NCI-H1092 treated with DMSO at 0.1 percent for 48 hours (cell line): Measurements from ENCODE around the gene PTPN20.
A peak's percentile ranks its signal among the peaks of the same experiment; 100 is the strongest.

ENCODE experiments used
- DNase-seq: peaks from one replicate; lab custom pipeline; 2025; lab: John Stamatoyannopoulos, UW

PTPN20 gene

DNA sequence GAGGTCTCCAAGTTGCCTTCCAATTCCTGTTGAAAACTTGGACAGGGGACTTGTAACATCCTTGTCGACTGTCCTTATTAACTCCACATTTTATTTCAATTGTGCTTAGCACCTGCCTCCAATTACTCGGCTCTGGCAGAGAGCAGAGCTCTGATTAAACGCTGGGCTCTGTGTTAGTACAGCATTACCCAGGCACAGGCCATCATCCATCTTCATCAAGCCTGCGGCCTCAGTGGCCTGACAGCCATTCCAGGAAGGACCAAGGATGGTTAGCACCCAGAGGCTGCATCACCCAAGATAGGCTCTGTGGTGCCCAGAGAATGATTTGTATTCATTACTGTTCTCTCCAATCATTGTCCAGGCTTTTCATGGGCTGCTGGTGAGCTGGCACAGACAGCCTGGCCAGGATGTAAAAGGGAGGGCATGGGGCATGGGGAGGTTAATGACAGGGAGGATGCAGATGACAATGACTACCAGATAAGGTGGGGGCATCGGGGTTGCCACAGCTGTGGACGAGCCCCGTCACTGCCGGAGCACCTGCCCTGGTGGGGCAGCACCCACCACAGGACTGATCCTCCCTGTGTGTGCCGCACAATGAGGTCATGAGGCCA lies 123.3 kb downstream of the PTPN20 start:
- DNase-seq = no peak

GRCh38 chr10:47035171-47035818 lies 124.1 kb downstream of the PTPN20 start:
- no peak for DNase-seq

DNA sequence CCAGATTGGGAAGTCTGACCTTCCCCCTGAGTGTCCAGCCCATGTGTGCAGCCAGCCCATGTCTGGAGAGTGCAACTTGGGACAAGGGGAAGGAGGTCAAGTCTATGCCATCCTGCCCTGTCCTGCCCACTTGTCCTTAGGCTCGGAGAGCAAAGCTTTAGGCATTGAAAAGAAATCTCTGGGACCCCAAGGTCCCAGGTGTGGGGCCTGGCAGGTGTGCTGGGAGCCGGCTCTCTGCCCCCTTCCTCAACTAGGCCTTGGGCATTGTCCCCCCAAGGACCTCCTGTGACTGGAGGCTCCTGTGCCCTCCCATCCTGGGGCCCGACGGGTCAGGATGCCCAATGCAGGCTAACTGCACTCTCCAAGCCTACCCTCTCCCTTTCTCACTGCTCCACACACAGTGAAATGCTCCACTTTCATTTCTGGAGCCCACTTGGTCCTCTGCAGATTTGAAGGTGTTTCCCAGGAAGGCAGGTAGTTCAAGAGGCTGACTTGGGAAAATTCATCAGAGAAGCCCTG lies 124.7 kb downstream of the PTPN20 start:
- DNase-seq = no peak

- DNase-seq = no peak
Measured at GRCh38 chr10:47036771-47037170, 125.5 kb downstream of the PTPN20 start.

GRCh38 chr10:47037654-47038425 lies 126.6 kb downstream of the PTPN20 start:
- DNase-seq = no peak

DNA sequence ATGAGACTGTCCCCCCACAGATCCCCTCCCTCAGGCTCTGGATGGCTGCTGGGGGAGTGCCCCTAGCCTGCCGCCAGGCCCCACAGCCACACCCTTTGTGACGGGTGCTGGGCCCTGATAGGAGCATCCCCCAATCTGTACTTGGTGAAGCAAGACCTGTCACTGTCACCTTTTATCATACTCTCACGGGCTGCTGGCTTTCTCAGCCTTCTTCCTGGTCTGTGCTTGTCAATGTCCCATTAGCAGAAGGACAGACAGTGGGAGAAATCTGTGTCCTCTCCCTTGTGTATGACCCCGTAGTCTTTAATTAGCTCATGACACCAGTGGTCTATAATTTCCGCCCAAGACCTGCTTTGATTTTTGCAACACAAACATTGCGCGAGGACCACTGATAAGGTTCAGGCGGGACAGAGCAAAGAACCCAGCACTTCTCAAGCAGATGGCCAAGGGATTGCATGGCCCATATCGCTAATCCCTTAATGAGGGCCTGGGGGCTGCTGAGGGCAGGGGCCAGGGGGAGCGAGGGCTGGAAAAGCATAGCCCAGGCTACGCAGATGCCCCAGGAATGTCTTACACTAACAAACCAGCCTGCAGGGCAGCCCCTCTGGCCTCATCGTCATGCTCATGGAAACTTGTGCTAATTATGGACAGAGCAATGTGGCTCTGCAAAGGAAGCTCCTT lies 127.8 kb downstream of the PTPN20 start:
- no peak for DNase-seq

DNA sequence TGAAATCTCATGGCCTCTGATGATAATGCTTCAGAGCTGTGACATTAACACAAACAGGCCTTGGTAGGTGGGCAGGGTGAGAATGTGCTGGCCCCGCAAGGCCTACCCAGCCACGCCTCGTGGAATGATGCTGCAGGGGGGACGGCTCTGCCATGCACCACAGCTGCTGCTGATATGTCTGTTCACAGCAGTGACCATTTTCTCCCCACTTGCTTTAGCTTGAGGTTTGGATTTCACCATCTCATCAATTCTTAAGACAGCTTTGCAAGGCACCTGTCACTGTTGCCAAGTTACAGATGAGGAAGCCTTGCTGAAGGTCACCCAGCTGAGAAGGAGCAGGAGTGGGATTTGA lies 128.3 kb downstream of the PTPN20 start:
- no peak for DNase-seq

- DNase-seq = no peak
Measured at GRCh38 chr10:47040041-47040491, 128.8 kb downstream of the PTPN20 start.

GRCh38 chr10:47040681-47041080 lies 129.5 kb downstream of the PTPN20 start:
- no peak for DNase-seq

DNA sequence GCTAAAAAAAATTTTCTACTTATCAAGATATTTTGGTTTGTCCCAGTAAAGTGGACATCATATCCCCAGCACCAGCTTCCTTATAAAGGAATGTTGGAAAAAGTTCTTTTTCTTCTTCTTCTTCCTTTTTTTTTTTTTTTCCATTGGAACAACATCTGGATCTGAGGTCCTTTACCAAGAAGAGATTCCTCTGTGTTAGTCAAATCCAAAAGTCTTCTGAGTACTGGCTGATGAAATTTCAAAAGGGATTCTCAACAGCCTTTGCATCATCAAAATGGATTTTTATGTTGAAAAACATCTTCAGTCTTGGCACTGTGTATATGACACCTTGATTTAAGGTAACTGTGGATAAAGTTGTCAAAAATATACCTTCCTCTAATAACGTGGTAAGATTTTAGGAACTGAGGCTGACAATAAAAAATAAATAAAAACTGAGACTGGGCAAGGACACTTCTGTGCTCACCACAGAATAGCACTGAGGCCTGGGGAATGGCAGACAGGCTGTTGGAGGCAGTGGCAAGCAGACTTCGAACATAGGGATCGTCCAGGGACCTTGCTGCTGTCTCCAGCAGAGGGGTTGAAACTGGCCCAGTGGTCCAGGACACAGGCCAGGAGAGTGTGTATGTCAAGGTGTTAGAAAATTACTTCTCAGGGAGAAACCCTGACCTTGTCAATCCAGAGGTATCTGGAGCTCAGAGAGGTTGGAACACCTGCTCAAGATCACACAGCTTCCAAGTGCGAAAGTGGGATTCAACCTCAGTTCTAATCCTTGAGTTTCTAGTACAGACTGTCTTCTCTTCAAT lies 130.4 kb downstream of the PTPN20 start:
- no peak for DNase-seq

GRCh38 chr10:47042199-47042473 lies 130.9 kb downstream of the PTPN20 start:
- DNase-seq = no peak

DNA sequence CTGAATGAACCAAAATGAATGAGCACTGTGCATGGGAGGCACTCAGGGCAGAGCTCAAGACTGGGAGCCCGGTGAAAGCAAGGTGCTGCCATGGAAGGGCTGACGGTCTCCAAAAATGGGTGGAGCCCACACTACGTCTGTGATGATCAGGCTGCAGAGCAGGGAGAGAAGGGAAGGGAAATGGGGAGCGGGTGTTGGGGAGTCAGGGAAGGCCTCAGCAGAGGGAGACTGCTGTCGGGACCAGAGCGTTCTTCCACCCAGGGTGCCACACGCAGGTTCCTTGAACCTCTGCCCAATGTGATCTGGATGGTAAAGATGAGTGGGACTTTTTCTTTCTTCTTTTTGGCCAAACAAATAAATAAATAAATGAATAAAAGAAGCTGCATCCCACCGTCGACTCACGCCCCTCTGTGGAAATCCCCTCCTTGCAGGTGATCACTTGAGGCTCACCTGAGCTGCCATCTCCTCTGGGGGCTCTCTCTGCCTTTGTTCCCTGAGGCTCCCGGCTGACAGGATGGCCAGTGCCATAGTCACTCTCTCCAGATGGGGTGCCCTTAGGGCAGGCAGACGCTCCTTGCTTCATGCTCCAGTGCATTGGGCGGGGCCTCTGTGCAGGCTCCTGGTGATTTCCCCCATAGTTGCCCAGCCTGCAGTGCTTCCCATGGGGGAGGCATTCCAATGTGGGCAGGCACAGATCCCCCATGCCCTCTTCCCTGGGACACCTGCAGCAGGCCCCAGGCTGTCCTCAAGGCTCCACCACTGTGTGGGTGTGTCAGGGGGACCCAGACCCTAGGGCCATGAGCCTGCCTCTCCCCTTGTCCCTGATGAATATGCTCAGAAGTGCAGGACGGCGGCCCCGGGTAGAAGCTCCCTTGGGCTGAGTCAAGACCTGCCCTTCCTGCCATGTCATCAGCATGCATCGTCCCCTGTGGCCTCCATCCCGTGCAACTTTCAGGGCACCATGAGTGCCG lies 131.8 kb downstream of the PTPN20 start:
- DNase-seq = no peak

DNA sequence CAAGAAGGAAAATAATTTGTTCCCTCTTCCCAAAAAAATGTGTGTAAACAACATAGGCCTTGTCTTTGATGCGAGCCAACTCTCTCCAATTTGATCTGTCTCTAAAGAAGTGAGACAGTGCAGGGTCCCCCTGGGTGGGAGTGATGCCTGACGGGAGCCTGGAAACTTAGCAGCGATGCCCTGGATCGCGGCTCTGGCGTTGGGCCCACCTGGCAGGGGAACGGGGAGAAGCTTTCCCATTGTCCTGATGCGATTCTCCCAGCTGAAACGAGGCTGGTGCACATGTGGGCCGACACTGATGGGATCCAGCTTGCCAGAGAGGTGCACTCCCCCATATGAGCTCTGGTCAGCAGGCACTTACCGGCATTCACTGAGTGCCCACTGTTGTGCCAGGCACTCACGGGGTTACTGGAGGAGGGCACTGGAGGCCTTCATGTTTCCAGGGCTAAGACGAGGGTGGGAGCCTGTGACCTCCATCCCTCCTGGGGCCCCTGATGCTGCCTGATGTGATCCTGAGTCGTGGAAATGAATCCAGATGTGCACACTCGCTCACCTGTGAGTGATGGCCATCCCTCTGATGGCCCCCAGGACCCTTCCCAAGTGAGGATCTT lies 132.8 kb downstream of the PTPN20 start:
- DNase-seq = no peak

DNA sequence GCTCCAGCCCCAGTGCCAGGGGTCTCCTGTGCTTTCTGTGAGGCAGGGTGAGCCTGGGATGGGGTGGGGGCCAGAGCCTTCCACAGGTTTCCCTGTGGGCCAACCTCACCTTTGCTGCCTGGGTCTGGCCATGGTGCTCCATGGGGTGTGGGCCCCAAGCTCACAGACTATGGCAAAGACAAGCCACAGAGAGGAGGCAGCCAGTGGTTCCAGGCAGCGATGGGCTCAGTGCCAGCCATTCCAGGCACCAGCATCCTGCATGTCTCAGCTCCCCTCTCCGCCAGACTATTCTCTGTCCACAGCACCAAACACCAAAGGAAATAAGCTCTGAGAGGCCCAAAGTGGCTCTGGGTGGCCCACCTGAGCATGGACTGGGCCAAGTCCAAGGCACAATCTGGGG lies 133.5 kb downstream of the PTPN20 start:
- DNase-seq = no peak

GRCh38 chr10:47045331-47045861 lies 134.2 kb downstream of the PTPN20 start:
- DNase-seq = no peak

DNA sequence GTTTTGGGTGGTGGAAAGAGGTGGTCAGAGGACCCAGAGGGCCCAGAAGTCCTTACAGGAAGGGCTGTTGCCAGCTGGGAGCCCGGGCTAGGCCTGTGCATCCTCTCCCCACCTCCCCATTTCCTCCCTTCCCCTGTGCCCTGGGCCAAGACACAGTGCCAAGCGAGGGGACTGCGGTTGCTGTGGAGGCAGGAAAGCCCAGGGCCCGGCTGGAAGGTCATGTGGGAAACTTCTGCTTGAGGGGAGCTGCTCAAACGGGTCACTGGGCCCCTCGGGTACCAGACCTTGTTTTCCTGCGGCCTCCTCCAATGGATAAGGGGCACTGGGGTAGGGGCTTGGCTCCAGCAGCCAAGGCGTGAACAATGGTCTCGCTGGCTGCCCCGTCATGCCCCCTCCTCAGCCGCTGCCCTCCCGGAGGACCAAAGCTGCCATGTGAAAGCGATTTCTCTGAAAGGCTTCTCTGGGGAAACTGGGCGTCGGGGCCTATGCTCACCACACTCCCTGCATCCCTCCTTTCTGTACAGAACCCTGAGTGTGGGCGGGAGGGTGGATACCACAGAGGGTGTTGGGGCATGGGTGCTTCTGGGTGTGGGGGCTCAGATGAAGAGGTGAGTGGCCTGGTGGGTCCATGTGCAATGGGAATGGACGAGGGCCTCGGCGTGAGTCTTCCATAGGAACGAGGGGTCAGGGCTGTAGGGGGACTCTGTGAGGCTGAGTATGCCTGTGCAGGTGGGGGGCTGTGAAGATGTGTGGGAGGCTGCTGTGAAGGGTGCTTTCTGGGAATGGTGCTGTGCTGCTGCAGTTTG lies 135.3 kb downstream of the PTPN20 start:
- no peak for DNase-seq

DNA sequence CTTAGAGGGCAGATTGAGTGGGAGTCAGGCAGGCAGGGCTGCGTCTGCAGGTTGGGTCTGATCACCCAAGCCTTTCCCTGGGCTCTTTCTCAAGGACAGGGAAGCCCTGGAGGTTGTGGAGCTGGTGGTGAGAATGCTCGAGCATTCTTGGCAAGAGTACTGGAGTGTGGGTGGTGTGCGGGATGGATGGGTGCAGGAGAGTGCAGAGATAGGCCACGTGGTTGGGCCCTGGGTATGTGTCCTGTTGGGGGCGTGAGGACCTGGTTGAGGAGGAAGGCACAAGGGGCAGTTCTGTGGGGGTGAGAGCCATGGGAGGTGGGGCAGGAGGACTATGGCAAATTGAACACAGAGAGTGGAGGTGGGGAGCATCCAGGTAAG lies 135.9 kb downstream of the PTPN20 start:
- DNase-seq = no peak

DNA sequence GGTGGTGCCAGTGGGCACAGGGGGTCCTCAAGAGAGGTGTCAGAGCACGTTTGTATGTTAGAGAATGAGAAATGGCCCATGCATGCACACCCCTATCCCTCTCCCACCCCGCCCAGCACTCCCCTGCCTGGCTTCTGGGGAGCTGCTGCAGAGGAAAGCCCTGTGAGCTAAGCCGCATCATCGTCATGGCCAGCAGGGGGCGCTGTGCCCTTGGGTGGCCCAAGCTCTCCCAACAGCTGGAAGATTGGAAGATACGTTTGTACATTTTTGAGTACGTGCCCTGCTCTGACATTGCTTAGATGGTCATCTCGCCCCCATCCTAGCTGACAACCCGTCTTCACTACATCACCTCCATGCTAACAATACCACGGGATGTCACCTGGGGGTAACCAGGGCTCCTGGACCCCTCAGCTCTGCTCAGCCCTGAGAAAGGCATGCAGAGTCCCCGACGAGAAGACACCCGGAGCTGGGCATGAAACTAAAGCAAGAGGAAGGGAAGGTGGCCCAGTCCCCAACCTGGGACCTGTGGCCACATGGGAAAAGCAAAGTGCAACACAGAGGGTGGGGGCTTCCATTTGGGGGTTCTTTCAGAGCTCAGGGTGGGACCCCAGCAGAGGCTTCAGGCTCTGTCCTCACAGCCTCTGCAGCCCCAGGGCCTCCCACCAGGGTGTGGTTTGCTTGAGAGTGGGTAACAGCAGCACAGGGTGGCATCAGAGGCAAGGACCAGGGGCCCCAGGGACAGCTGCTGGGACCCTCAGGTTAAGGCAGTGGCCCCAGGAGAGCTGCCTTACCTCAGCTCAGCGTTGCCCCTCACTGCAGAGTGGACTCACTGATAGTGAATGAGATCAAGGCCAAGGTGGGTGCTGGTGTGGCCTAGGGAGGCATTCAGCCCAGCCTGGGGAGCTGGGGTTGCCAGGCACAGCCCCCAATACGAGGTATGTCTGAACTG lies 136.6 kb downstream of the PTPN20 start:
- DNase-seq = peak; percentile 21
